Testis (tissue), 2 donors: ENCODE measurements around the gene POLR2C.

Experiments used
- CTCF ChIP-seq, 3 experiments: fragments of 450-650 bp in 2 of 3; fragments of 200-600 bp in 1 of 3; sonication (generic) in 1 of 3; IDR thresholded peaks; one replicate each; pipeline ENCODE4 v1.5.1; 2016 to 2019; ENCODE audit warnings: antibody characterized with exemption in 3 of 3, mild to moderate bottlenecking in 2 of 3, moderate library complexity in 1 of 3
- POLR2A ChIP-seq: fragments of 450-650 bp; IDR thresholded peaks from one replicate; pipeline ENCODE4 v1.6.1; 2017; ENCODE audit warnings: antibody characterized with exemption, mild to moderate bottlenecking, moderate library complexity

- no peak for TF ChIP-seq CTCF (IDR thresholded peaks at IDR 0.05)
- no peak for TF ChIP-seq POLR2A
These were observed 53.8 kb downstream of the POLR2C start for GRCh38 chr16:57516176-57516725.
